Measurements from ENCODE around the gene EOLA1. TPM values are rescaled to one million over a fixed set of nuclear protein-coding genes. Genes with fewer than 3 reads are reported as not detected.

Gene EOLA1
- polyA plus RNA-seq, 1 donor from 2014 or later = 31.1 TPM

DNA sequence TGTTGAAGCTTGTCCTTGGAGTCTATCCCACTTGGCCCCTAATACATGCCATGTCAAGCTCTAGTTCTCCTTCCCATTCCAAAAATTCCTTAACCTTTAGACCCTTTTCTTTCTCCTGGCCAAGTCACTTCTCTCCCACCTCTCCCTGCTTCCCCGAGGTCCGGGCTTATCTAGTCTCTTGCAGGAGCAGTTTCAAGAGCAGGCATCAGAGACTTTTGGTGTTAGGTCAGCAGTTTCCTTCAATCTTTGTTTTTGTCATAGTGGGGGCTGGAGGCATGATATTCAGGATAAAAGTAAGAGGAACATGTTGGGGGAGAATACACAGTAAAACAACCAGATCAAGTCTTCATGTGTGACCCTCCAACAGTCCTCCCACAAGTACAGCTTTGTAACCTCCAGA is 24.2 kb upstream of the EOLA1 start:
- H3K4me3 ChIP-seq (ENCODE audit: low read length) = no peak overlapping the region
- TF ChIP-seq EZH2 (IDR thresholded peaks at IDR 0.05; ENCODE audit: borderline replicate concordance, insufficient read depth, low read length, poor library complexity, severe bottlenecking) (no peak), MXI1 (conservative IDR thresholded peaks at IDR 0.05; ENCODE audit: poor library complexity, severe bottlenecking) (no peak), TAF1 (IDR thresholded peaks at IDR 0.05; ENCODE audit: low read depth) (no peak), SMC3 (conservative IDR thresholded peaks at IDR 0.05; ENCODE audit: poor library complexity) (no peak), POLR2AphosphoS5 (IDR thresholded peaks at IDR 0.05) (no peak)
- TF ChIP-seq, protein P1, sequence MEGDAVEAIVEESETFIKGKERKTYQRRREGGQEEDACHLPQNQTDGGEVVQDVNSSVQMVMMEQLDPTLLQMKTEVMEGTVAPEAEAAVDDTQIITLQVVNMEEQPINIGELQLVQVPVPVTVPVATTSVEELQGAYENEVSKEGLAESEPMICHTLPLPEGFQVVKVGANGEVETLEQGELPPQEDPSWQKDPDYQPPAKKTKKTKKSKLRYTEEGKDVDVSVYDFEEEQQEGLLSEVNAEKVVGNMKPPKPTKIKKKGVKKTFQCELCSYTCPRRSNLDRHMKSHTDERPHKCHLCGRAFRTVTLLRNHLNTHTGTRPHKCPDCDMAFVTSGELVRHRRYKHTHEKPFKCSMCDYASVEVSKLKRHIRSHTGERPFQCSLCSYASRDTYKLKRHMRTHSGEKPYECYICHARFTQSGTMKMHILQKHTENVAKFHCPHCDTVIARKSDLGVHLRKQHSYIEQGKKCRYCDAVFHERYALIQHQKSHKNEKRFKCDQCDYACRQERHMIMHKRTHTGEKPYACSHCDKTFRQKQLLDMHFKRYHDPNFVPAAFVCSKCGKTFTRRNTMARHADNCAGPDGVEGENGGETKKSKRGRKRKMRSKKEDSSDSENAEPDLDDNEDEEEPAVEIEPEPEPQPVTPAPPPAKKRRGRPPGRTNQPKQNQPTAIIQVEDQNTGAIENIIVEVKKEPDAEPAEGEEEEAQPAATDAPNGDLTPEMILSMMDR (IDR thresholded peaks at IDR 0.05; ENCODE audit: poor library complexity, severe bottlenecking) = no peak
- no peak overlapping the region for H3K9ac ChIP-seq (ENCODE audit: low read length)
- H3K27me3 ChIP-seq (ENCODE audit: insufficient read depth, low read depth, low read length) = no peaks in the 10 kb centered on the region
- H3F3A ChIP-seq (ENCODE audit: insufficient read depth, low read length, poor library complexity, severe bottlenecking) = no peaks in the 10 kb centered on the region
- H4K20me1 ChIP-seq (ENCODE audit: insufficient read depth) = no peaks in the 10 kb centered on the region
- no peaks in the 10 kb centered on the region for H3K36me3 ChIP-seq (ENCODE audit: insufficient read depth, low read length)
- no peaks in the 10 kb centered on the region for H3K9me3 ChIP-seq (ENCODE audit: low read length)
- H3K27ac ChIP-seq (ENCODE audit: low read length) = no peak overlapping the region
- H3K9me2 ChIP-seq (ENCODE audit: insufficient read depth, low read length) = no peaks in the 10 kb centered on the region
- H3K79me2 ChIP-seq (replicated peaks; ENCODE audit: insufficient read depth, low read length) = no peaks in the 10 kb centered on the region
- no peak overlapping the region for H3K4me2 ChIP-seq (ENCODE audit: low read length)
- no peak overlapping the region for H2AFZ ChIP-seq (ENCODE audit: low read depth, low read length)

DNA sequence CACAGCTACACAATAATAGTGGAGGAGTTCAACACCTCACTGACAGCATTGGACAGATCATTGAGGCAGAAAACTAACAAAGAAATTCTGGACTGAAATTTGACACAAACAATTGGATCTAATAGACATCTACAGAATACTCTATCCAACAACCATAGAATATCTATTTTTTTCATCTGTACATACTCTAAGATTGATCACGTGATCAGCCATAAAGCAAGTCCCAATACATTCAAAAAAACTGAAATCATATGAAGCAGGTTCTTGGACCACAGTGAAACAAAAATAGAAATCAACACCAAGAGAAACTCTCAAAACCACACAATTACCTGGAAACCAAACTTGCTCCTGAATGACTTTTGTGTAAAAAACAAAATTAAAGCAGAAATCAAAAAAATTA is 23.5 kb upstream of the EOLA1 start:
- no peaks in the 10 kb centered on the region for H3F3A ChIP-seq (ENCODE audit: insufficient read depth, low read length, poor library complexity, severe bottlenecking)
- no peak overlapping the region for H3K9ac ChIP-seq (ENCODE audit: low read length)
- TF ChIP-seq MXI1 (conservative IDR thresholded peaks at IDR 0.05; ENCODE audit: poor library complexity, severe bottlenecking) (no peak), RAD21 (conservative IDR thresholded peaks at IDR 0.05) (no peak), EZH2 (IDR thresholded peaks at IDR 0.05; ENCODE audit: borderline replicate concordance, insufficient read depth, low read length, poor library complexity, severe bottlenecking) (no peak), SMC3 (conservative IDR thresholded peaks at IDR 0.05; ENCODE audit: poor library complexity) (no peak), EP300 (conservative IDR thresholded peaks at IDR 0.05; ENCODE audit: poor library complexity, severe bottlenecking) (no peak), TAF1 (IDR thresholded peaks at IDR 0.05; ENCODE audit: low read depth) (no peak), POLR2AphosphoS5 (IDR thresholded peaks at IDR 0.05) (no peak)
- TF ChIP-seq, protein P1 (IDR thresholded peaks at IDR 0.05; ENCODE audit: poor library complexity, severe bottlenecking) = no peak
- TF ChIP-seq, protein P2, sequence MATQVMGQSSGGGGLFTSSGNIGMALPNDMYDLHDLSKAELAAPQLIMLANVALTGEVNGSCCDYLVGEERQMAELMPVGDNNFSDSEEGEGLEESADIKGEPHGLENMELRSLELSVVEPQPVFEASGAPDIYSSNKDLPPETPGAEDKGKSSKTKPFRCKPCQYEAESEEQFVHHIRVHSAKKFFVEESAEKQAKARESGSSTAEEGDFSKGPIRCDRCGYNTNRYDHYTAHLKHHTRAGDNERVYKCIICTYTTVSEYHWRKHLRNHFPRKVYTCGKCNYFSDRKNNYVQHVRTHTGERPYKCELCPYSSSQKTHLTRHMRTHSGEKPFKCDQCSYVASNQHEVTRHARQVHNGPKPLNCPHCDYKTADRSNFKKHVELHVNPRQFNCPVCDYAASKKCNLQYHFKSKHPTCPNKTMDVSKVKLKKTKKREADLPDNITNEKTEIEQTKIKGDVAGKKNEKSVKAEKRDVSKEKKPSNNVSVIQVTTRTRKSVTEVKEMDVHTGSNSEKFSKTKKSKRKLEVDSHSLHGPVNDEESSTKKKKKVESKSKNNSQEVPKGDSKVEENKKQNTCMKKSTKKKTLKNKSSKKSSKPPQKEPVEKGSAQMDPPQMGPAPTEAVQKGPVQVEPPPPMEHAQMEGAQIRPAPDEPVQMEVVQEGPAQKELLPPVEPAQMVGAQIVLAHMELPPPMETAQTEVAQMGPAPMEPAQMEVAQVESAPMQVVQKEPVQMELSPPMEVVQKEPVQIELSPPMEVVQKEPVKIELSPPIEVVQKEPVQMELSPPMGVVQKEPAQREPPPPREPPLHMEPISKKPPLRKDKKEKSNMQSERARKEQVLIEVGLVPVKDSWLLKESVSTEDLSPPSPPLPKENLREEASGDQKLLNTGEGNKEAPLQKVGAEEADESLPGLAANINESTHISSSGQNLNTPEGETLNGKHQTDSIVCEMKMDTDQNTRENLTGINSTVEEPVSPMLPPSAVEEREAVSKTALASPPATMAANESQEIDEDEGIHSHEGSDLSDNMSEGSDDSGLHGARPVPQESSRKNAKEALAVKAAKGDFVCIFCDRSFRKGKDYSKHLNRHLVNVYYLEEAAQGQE (IDR thresholded peaks at IDR 0.05; ENCODE audit: borderline replicate concordance) = no peak
- no peaks in the 10 kb centered on the region for H3K27me3 ChIP-seq (ENCODE audit: insufficient read depth, low read depth, low read length)
- H4K20me1 ChIP-seq (ENCODE audit: insufficient read depth) = no peaks in the 10 kb centered on the region
- H3K9me3 ChIP-seq (ENCODE audit: low read length) = no peaks in the 10 kb centered on the region
- H3K79me2 ChIP-seq (replicated peaks; ENCODE audit: insufficient read depth, low read length) = no peaks in the 10 kb centered on the region
- H3K9me2 ChIP-seq (ENCODE audit: insufficient read depth, low read length) = no peaks in the 10 kb centered on the region
- no peaks in the 10 kb centered on the region for H3K36me3 ChIP-seq (ENCODE audit: insufficient read depth, low read length)
- no peak overlapping the region for H3K4me3 ChIP-seq (ENCODE audit: low read length)
- no peak overlapping the region for H3K27ac ChIP-seq (ENCODE audit: low read length)
- no peak overlapping the region for H3K4me2 ChIP-seq (ENCODE audit: low read length)
- no peak overlapping the region for H2AFZ ChIP-seq (ENCODE audit: low read depth, low read length)

All from neural cell (in vitro differentiated cells).